GM21447 (cell line): ENCODE measurements around the gene NAT10.
"Not testable (repeated sequence)": the region's sequence is repeated elsewhere in the genome, so short reads cannot be mapped to it uniquely, and the experiment has no call there.

Source experiments
- ATAC-seq: cut with Tn5 transposase; IDR thresholded peaks from one replicate; pipeline ENCODE4 v1.9.1; 2021; ENCODE audit not compliant: unreplicated experiment

Gene NAT10

GRCh38 chr11:34166806-34167740, 61.6 kb downstream of the NAT10 start:
- no peak for ATAC-seq

GRCh38 chr11:34167961-34168360, 62.5 kb downstream of the NAT10 start:
- ATAC-seq = no peak

GRCh38 chr11:34168642-34169420, 63.4 kb downstream of the NAT10 start:
- no peak for ATAC-seq

- no peak for ATAC-seq
These were observed 64.3 kb downstream of the NAT10 start for GRCh38 chr11:34169686-34170085.

GRCh38 chr11:34173050-34173449, 67.6 kb downstream of the NAT10 start:
- no peak for ATAC-seq

GRCh38 chr11:34174412-34175041, 69.1 kb downstream of the NAT10 start:
- ATAC-seq = peak; percentile 72

GRCh38 chr11:34175284-34176019, 70.0 kb downstream of the NAT10 start:
- ATAC-seq = peak; percentile 42

GRCh38 chr11:34176751-34177209, 71.4 kb downstream of the NAT10 start:
- ATAC-seq = no peak

GRCh38 chr11:34178209-34178821, 72.9 kb downstream of the NAT10 start:
- no peak for ATAC-seq

GRCh38 chr11:34179026-34179675, 73.7 kb downstream of the NAT10 start:
- no peak for ATAC-seq

GRCh38 chr11:34180040-34180813, 74.8 kb downstream of the NAT10 start:
- ATAC-seq = no peak

- ATAC-seq = not testable (repeated sequence)
These were observed 75.4 kb downstream of the NAT10 start for GRCh38 chr11:34180814-34181165.

GRCh38 chr11:34181251-34181650, 75.8 kb downstream of the NAT10 start:
- ATAC-seq = no peak

GRCh38 chr11:34181856-34182405, 76.5 kb downstream of the NAT10 start:
- ATAC-seq = no peak

- no peak for ATAC-seq
These were observed 77.0 kb downstream of the NAT10 start for GRCh38 chr11:34182425-34182824.

GRCh38 chr11:34182921-34183685, 77.7 kb downstream of the NAT10 start:
- no peak for ATAC-seq

GRCh38 chr11:34183848-34184391, 78.5 kb downstream of the NAT10 start:
- ATAC-seq = no peak
